Measurements from ENCODE around the gene MRPL43.

- no peak for TF ChIP-seq CTCF (IDR thresholded peaks at IDR 0.05)
- TF ChIP-seq POLR2AphosphoS5 (IDR thresholded peaks at IDR 0.05) = no peak
- TF ChIP-seq EP300 (IDR thresholded peaks at IDR 0.05; ENCODE audit: low read depth) = no peak
- no peak for TF ChIP-seq POLR2A (IDR thresholded peaks at IDR 0.05)
Measured at GRCh38 chr10:100981178-100981772, 6.0 kb downstream of the MRPL43 start.
